Measurements from ENCODE around the gene SLC38A3. TPM values are rescaled to one million over a fixed set of nuclear protein-coding genes. Genes with fewer than 3 reads are reported as not detected.

The SLC38A3 gene
- total and polyA plus RNA-seq, 2 donors from 2014 or later, result 1.6 to 4.2 TPM

DNA sequence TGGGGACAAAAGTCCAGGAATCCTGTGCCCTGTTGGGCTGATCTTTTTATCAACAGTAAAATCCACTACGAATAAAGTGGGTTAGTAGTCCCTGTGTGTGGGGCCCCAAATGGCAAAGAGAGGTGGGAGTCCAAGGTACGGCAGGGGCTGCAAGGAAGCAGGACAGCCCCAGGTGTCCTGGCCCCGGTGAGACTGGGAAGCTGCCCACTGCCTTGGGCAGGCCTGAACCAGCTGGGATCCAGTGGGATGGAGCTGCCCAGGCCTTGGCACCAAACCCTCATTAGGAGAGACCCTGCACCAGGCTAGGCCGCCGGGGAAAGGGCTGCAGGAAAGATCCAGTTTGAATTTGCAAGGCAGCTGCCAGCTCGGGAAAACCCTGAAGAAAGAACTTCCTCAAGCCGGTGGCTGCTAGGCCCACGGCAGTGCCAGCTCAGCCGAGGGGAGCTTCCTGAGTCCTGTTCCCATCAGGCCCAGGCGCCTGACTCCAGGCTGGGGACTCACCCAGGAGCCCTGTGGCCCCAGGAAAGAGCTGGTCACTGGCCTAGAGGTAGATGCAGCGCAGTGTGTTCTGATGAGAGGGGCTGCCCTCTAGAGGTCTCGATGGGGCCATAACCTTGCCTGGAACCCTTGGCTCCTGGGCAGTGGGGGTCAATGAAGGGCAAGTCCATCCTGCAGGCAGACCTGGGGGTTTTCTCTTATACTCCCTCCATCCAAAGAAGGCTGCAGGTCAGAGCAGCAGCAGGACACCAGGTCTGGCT lies 16.5 kb downstream of the SLC38A3 start:
- H3K36me3 ChIP-seq (ENCODE audit: control insufficient read depth in 2 of 3, insufficient read depth in 3 of 3, low read length in 3 of 3), result no peaks in the 10 kb centered on the region
- no peaks in the 10 kb centered on the region for H3K9me3 ChIP-seq (ENCODE audit: control insufficient read depth in 2 of 3, insufficient read depth in 1 of 3, low read length in 3 of 3)
- TF ChIP-seq, protein P1, sequence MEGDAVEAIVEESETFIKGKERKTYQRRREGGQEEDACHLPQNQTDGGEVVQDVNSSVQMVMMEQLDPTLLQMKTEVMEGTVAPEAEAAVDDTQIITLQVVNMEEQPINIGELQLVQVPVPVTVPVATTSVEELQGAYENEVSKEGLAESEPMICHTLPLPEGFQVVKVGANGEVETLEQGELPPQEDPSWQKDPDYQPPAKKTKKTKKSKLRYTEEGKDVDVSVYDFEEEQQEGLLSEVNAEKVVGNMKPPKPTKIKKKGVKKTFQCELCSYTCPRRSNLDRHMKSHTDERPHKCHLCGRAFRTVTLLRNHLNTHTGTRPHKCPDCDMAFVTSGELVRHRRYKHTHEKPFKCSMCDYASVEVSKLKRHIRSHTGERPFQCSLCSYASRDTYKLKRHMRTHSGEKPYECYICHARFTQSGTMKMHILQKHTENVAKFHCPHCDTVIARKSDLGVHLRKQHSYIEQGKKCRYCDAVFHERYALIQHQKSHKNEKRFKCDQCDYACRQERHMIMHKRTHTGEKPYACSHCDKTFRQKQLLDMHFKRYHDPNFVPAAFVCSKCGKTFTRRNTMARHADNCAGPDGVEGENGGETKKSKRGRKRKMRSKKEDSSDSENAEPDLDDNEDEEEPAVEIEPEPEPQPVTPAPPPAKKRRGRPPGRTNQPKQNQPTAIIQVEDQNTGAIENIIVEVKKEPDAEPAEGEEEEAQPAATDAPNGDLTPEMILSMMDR (IDR thresholded peaks at IDR 0.05; ENCODE audit: borderline replicate concordance, extremely low read depth, insufficient read depth), result no peak
- H3K4me1 ChIP-seq (ENCODE audit: control insufficient read depth in 2 of 3, insufficient read depth in 2 of 3, low read depth in 1 of 3, low read length in 3 of 3), result peaks cover 0 to 5% (median 0%) of the 10 kb centered on the region in 3 donors
- H3K27me3 ChIP-seq (ENCODE audit: control insufficient read depth, insufficient read depth, low read length), result no peaks in the 10 kb centered on the region
- intact Hi-C loops (cut with DNase I), result no loop called here
- peak overlapping the region in 1 of 3 donors; percentile 7 for H3K9ac ChIP-seq (ENCODE audit: low read length in 3 of 3)
- FAIRE-seq, result no peak
- H3K27ac ChIP-seq (ENCODE audit: low read depth in 2 of 2, low read length in 2 of 2), result peak overlapping the region; percentile 43 to 51
- no peak overlapping the region for H3K4me3 ChIP-seq (ENCODE audit: low read length in 3 of 3)
- DNase-seq, result no peak

DNA sequence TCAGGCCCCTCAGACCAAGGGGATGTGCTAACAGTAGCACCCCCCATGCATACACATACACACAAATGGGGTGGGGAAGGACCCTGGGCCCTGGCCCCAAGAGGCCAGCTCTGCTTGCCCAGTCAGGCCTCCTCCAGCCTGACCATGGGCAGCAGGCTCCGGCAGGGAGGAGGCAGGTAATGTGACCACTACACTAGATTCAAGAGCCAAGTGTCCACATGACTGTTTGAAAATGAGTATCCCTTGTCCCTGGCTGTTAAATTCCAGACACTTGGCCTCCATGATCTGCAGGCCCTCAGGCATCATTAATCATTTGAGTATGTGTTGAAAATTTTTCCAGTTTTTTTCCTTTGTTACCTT lies 17.1 kb downstream of the SLC38A3 start:
- TF ChIP-seq, protein P1 (IDR thresholded peaks at IDR 0.05; ENCODE audit: borderline replicate concordance, extremely low read depth, insufficient read depth), result no peak
- Histone ChIP-seq H3K36me3 (ENCODE audit: control insufficient read depth in 2 of 3, insufficient read depth in 3 of 3, low read length in 3 of 3) (no peaks in the 10 kb centered on the region), H3K4me3 (ENCODE audit: low read length in 3 of 3) (no peak overlapping the region), H3K9me3 (ENCODE audit: control insufficient read depth in 2 of 3, insufficient read depth in 1 of 3, low read length in 3 of 3) (no peaks in the 10 kb centered on the region), H3K27ac (ENCODE audit: low read depth in 2 of 2, low read length in 2 of 2) (peak overlapping the region; percentile 43 to 51), H3K9ac (ENCODE audit: low read length in 3 of 3) (no peak overlapping the region), H3K4me1 (ENCODE audit: control insufficient read depth in 2 of 3, insufficient read depth in 2 of 3, low read depth in 1 of 3, low read length in 3 of 3) (peaks cover 0 to 10% (median 0%) of the 10 kb centered on the region in 3 donors), H3K27me3 (ENCODE audit: control insufficient read depth, insufficient read depth, low read length) (no peaks in the 10 kb centered on the region)
- DNase-seq, result no peak
- intact Hi-C loops (cut with DNase I), result no loop called here
- no peak for FAIRE-seq

DNA sequence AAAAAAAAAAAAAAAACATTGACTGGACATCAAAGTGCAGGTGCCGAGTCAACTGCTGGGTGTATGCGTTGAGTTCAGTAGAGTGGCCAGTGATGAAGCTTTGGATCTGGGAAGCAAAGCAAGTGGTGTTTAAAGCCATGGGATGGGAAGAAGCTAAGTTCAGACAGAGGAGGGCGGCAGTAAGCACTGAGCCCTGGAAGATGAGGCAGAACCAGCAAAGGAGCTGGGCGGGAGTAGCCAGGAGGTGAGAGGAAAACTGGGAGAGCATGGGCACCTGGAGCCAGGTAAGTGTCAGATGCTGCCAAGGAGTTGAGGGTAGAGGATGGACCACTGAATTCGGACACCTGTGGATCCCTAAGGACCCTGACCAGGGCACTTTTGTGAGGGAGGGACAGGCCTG lies 19.6 kb downstream of the SLC38A3 start:
- no peaks in the 10 kb centered on the region for H3K27me3 ChIP-seq (ENCODE audit: control insufficient read depth, insufficient read depth, low read length)
- FAIRE-seq (no peak), DNase-seq (no peak)
- no peaks in the 10 kb centered on the region for H3K36me3 ChIP-seq (ENCODE audit: control insufficient read depth in 2 of 3, insufficient read depth in 3 of 3, low read length in 3 of 3)
- H3K9ac ChIP-seq (ENCODE audit: low read length in 3 of 3), result no peak overlapping the region
- TF ChIP-seq, protein P1 (IDR thresholded peaks at IDR 0.05; ENCODE audit: borderline replicate concordance, extremely low read depth, insufficient read depth), result no peak
- no peak overlapping the region for H3K27ac ChIP-seq (ENCODE audit: low read depth in 2 of 2, low read length in 2 of 2)
- H3K4me3 ChIP-seq (ENCODE audit: low read length in 3 of 3), result no peak overlapping the region
- H3K4me1 ChIP-seq (ENCODE audit: control insufficient read depth in 2 of 3, insufficient read depth in 2 of 3, low read depth in 1 of 3, low read length in 3 of 3), result peaks cover 0 to 19% (median 0%) of the 10 kb centered on the region in 3 donors
- H3K9me3 ChIP-seq (ENCODE audit: control insufficient read depth in 2 of 3, insufficient read depth in 1 of 3, low read length in 3 of 3), result no peaks in the 10 kb centered on the region
- intact Hi-C loops (cut with DNase I), result loop anchor here (5.0 kb wide), 1 partner anchor 48 kb away; no protein-coding TSS in a partner anchor
